NCI-H2227 (cell line): Measurements from ENCODE around the gene PTPN14.

ENCODE experiments used
- DNase-seq: peaks from one replicate; lab custom pipeline; 2025; ENCODE audit not compliant: unreplicated experiment; lab: John Stamatoyannopoulos, UW

Gene PTPN14

GRCh38 chr1:214458541-214458940, 92.9 kb downstream of the PTPN14 start:
- DNase-seq, result no peak

- no peak for DNase-seq
Measured at GRCh38 chr1:214455971-214456867, 95.2 kb downstream of the PTPN14 start.

GRCh38 chr1:214455479-214455878, 95.9 kb downstream of the PTPN14 start:
- DNase-seq, result no peak

- no peak for DNase-seq
Measured at GRCh38 chr1:214454569-214455396, 96.6 kb downstream of the PTPN14 start.

- DNase-seq, result no peak
Measured at GRCh38 chr1:214453109-214453722, 98.2 kb downstream of the PTPN14 start.

- DNase-seq, result no peak
Measured at GRCh38 chr1:214452152-214452784, 99.1 kb downstream of the PTPN14 start.

GRCh38 chr1:214451596-214451995, 99.8 kb downstream of the PTPN14 start:
- DNase-seq, result no peak

GRCh38 chr1:214449371-214449770, 102.0 kb downstream of the PTPN14 start:
- no peak for DNase-seq

GRCh38 chr1:214448536-214448935, 102.9 kb downstream of the PTPN14 start:
- no peak for DNase-seq

GRCh38 chr1:214447557-214447871, 103.9 kb downstream of the PTPN14 start:
- DNase-seq, result no peak

- no peak for DNase-seq
Measured at GRCh38 chr1:214446772-214447556, 104.4 kb downstream of the PTPN14 start.

GRCh38 chr1:214445831-214446614, 105.4 kb downstream of the PTPN14 start:
- DNase-seq, result no peak

GRCh38 chr1:214445199-214445598, 106.2 kb downstream of the PTPN14 start:
- DNase-seq, result no peak

GRCh38 chr1:214444182-214444939, 107.0 kb downstream of the PTPN14 start:
- no peak for DNase-seq

- no peak for DNase-seq
Measured at GRCh38 chr1:214441119-214441518, 110.3 kb downstream of the PTPN14 start.

GRCh38 chr1:214440219-214440965, 111.0 kb downstream of the PTPN14 start:
- no peak for DNase-seq

GRCh38 chr1:214439352-214440119, 111.9 kb downstream of the PTPN14 start:
- peak; percentile 71 for DNase-seq
